ENCODE data around the gene CARD6. TPM values are rescaled to one million over a fixed set of nuclear protein-coding genes. Genes with fewer than 3 reads are reported as not detected.

CARD6 gene, protein sequence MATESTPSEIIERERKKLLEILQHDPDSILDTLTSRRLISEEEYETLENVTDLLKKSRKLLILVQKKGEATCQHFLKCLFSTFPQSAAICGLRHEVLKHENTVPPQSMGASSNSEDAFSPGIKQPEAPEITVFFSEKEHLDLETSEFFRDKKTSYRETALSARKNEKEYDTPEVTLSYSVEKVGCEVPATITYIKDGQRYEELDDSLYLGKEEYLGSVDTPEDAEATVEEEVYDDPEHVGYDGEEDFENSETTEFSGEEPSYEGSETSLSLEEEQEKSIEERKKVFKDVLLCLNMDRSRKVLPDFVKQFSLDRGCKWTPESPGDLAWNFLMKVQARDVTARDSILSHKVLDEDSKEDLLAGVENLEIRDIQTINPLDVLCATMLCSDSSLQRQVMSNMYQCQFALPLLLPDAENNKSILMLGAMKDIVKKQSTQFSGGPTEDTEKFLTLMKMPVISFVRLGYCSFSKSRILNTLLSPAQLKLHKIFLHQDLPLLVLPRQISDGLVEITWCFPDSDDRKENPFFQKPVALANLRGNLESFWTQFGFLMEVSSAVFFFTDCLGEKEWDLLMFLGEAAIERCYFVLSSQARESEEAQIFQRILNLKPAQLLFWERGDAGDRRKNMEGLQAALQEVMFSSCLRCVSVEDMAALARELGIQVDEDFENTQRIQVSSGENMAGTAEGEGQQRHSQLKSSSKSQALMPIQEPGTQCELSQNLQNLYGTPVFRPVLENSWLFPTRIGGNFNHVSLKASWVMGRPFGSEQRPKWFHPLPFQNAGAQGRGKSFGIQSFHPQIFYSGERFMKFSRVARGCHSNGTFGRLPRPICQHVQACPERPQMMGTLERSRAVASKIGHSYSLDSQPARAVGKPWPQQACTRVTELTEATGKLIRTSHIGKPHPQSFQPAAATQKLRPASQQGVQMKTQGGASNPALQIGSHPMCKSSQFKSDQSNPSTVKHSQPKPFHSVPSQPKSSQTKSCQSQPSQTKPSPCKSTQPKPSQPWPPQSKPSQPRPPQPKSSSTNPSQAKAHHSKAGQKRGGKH
- total RNA-seq (2016; rRNA removed; fragmentation: Illumina TruSeq; extraction: Trizol) (1.4 TPM in 2 replicates), polyA plus RNA-seq (2011; rRNA removed) (0.33 and 0.39 TPM in 2 replicates), polyA minus RNA-seq (2011; rRNA and poly(A)+ RNA removed; ENCODE audit: low replicate concordance) (0.26 and 9.3 TPM in 2 replicates), Bru-seq, nascent RNA (percentile 34 among the genes with signal in this experiment), BruChase-seq, experiment 1, labeled RNA remaining after a 6-hour chase (percentile 33 among the genes with signal in this experiment), BruChase-seq, experiment 2, labeled RNA remaining after a 2-hour chase (percentile 36 among the genes with signal in this experiment)
- 0.71 and 1.1 TPM in 2 replicates for total RNA-seq (2016; cell fraction: cytosol; rRNA removed; fragmentation: Illumina TruSeq; extraction: Trizol; ENCODE audit: low read depth)
- 1.2 and 1.6 TPM in 2 replicates for total RNA-seq (2016; cell fraction: insoluble cytoplasmic fraction; rRNA removed; fragmentation: Illumina TruSeq; extraction: Trizol)
- 1.1 and 1.6 TPM in 2 replicates for total RNA-seq (2016; cell fraction: membrane; rRNA removed; fragmentation: Illumina TruSeq; extraction: Trizol)
- total RNA-seq (2016; cell fraction: nucleus; rRNA removed; fragmentation: Illumina TruSeq; extraction: Trizol) = 0.56 and 1.2 TPM in 2 replicates
- 0.16 and 0.31 TPM in 2 replicates for polyA plus RNA-seq (2011; cell fraction: cytosol; rRNA removed)
- polyA plus RNA-seq (2011; cell fraction: nucleus; rRNA removed) = 0.08 and 0.24 TPM in 2 replicates
- 0.43 and 0.58 TPM in 2 replicates for polyA plus RNA-seq (2012)
- polyA plus RNA-seq (2016; cell fraction: cytosol; fragmentation: Illumina TruSeq; extraction: Trizol; ENCODE audit: low read depth) = 0.05 TPM in 1 of 2 replicates, not detected in the other
- 0.73 and 1.0 TPM in 2 replicates for polyA plus RNA-seq (2016; cell fraction: insoluble cytoplasmic fraction; fragmentation: Illumina TruSeq; extraction: Trizol; ENCODE audit: low read depth)
- polyA plus RNA-seq (2016; cell fraction: membrane; fragmentation: Illumina TruSeq; extraction: Trizol; ENCODE audit: low read depth) = 0.08 and 0.15 TPM in 2 replicates
- 0.66 and 0.81 TPM in 2 replicates for polyA plus RNA-seq (2016; cell fraction: nucleus; fragmentation: Illumina TruSeq; extraction: Trizol; ENCODE audit: insufficient read depth, low read depth)
- polyA minus RNA-seq (2011; cell fraction: cytosol; rRNA and poly(A)+ RNA removed) = 0.20 TPM in 1 of 2 replicates, not detected in the other
- 0.26 and 0.62 TPM in 2 replicates for polyA minus RNA-seq (2011; cell fraction: nucleus; rRNA and poly(A)+ RNA removed)
- long read RNA-seq, experiment 1 = 0 reads
- long read RNA-seq, experiment 2, full-length matches to known transcripts = 2 of 4 reads
- long read RNA-seq, experiment 2, partial matches to known transcripts = 0 of 4 reads
- long read RNA-seq, experiment 2, other reads (novel, unspliced or antisense) = 2 of 4 reads

DNA sequence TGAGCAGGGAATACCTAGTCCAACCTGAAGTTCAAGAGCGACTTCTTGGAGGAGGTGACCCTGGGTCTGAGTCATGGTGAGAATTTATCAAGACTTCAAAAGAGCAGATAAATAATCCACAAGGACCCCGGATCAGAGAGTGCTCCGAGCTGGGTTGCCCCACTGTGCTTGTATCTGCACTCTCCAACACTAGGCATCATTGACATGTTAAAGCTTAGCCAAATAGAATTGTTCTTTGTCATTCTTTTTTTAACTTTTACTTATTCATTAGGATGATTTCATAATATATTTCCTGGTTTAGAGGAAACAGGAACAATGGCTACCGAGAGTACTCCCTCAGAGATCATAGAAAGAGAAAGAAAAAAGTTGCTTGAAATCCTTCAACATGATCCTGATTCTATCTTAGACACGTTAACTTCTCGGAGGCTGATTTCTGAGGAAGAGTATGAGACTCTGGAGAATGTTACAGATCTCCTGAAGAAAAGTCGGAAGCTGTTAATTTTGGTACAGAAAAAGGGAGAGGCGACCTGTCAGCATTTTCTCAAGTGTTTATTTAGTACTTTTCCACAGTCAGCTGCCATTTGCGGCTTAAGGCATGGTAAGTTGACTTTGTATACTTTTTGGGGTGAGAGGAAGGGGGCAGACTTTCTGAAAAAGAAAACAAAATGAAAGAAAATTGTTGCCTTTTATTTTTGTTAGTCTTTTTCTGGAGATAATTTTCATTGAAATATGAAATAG is at the start of gene CARD6:
Gene CARD6, plus strand, starts transcription at position 300 of the 738 bp plus-strand sequence. Its CDS starts 16 bp downstream, at position 316.
- intact Hi-C loops (cut with micrococcal nuclease; ENCODE audit: unreplicated experiment) (no loop called here), in situ Hi-C loops (cut with HindIII; ENCODE audit: extremely low pct_ligation_motif_present, low pct_unique_long_range_greater_than_20kb) (no loop called here)
- H3K9me3 ChIP-seq (ENCODE audit: low read length) = no peaks in the 10 kb centered on the region
- BruUV-seq (replicated peaks) = TSS peak; percentile 68
- no peaks in the 10 kb centered on the region for H3K79me2 ChIP-seq (ENCODE audit: insufficient read depth, low read length)
- 8% methylated on average over 9 of the region's 9 CpGs for WGBS (ENCODE audit: low lambda C conversion rate)
- peak within 1 kb of the TSS; percentile 64 for H3K9ac ChIP-seq (ENCODE audit: insufficient read depth, low read depth, low read length)
- H3K27ac ChIP-seq (ENCODE audit: extremely low read length, insufficient read depth, low read length) = no peak within 1 kb of the TSS
- no peak for FAIRE-seq
- no peaks in the 10 kb centered on the region for H3K27me3 ChIP-seq (ENCODE audit: control insufficient read depth in 1 of 2, insufficient read depth in 2 of 2, low read length in 2 of 2)
- H4K20me1 ChIP-seq (ENCODE audit: insufficient read depth, low read length) = no peaks in the 10 kb centered on the region
- peak within 1 kb of the TSS; percentile 52 to 61 (median 55); a peak in 5 of 6 replicates for H3K4me3 ChIP-seq (replicated peaks in 1 of 3; ENCODE audit: insufficient read depth in 1 of 3, low read depth in 2 of 3, low read length in 3 of 3)
- no peaks in the 10 kb centered on the region for H3K36me3 ChIP-seq (replicated peaks in 1 of 2; ENCODE audit: control insufficient read depth in 1 of 2, insufficient read depth in 2 of 2, low read length in 2 of 2)
- peak; percentile 65 for ATAC-seq
- H3K4me1 ChIP-seq (ENCODE audit: insufficient read depth, low read length) = peaks cover 23% of the 10 kb centered on the region
- CTCF ChIA-PET (ENCODE audit: low intra/inter-chr PET ratio, low total read pairs) = no interaction called here
- POLR2A ChIA-PET = no interaction called here
- DNase-seq (ENCODE audit: low spot score) = no peak
- H2AFZ ChIP-seq (ENCODE audit: low read length) = peak within 1 kb of the TSS; percentile 81
- peak within 1 kb of the TSS; percentile 72 for H3K4me2 ChIP-seq (ENCODE audit: low read depth, low read length)
- TF ChIP-seq ZNF432 (CRISPR knock-in tag; IDR thresholded peaks at IDR 0.05; ENCODE audit: borderline replicate concordance) (no peak), MAFF (IDR thresholded peaks at IDR 0.05; ENCODE audit: low read depth, low read length) (peak; percentile 75), MAFK (conservative IDR thresholded peaks at IDR 0.05 in 1 of 2, IDR thresholded peaks at IDR 0.05 in 1 of 2; ENCODE audit: low read length in 2 of 2) (peak; percentile 68 to 71), SRF (IDR thresholded peaks at IDR 0.05; ENCODE audit: low read depth, low read length) (no peak), SMAD3 (CRISPR knock-in tag; IDR thresholded peaks at IDR 0.05) (peak; percentile 51; the same call in 1 of the 2 replicates), MED8 (CRISPR knock-in tag; IDR thresholded peaks at IDR 0.05; ENCODE audit: insufficient replicate concordance) (no peak), KDM6A (CRISPR knock-in tag; IDR thresholded peaks at IDR 0.05; ENCODE audit: low read depth) (no peak), ELF3 (CRISPR knock-in tag; IDR thresholded peaks at IDR 0.05) (no peak), NCOA1 (CRISPR knock-in tag; IDR thresholded peaks at IDR 0.05) (no peak), ESRRA (CRISPR knock-in tag; IDR thresholded peaks at IDR 0.05; ENCODE audit: low read depth) (no peak), CREM (IDR thresholded peaks at IDR 0.05) (no peak), CREM (CRISPR knock-in tag; IDR thresholded peaks at IDR 0.05) (no peak), CBFB (CRISPR knock-in tag; IDR thresholded peaks at IDR 0.05) (no peak), ZNF558 (CRISPR knock-in tag; IDR thresholded peaks at IDR 0.05; ENCODE audit: borderline replicate concordance) (no peak), MTF1 (CRISPR knock-in tag; IDR thresholded peaks at IDR 0.05) (no peak)
- TF ChIP-seq, protein P1, sequence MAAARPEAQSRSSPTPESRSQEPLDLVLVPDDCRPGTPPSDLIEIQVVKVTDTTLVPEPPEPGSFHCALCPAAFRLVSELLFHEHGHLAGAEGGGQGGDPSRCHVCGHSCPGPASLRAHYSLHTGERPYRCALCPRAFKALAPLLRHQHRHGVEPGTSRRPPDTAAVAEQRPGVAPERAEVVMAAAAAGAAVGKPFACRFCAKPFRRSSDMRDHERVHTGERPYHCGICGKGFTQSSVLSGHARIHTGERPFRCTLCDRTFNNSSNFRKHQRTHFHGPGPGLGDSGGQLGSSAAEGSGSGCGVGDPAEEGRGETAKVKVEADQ (CRISPR knock-in tag; IDR thresholded peaks at IDR 0.05; ENCODE audit: borderline replicate concordance) = no peak
